Activated naive CD8-positive, alpha-beta T cell (primary cell): ENCODE data around the gene KLHL29.

Experiments used
- H3K27ac Mint-ChIP-seq: one replicate; pipeline ENCODE4 v1.8.0; 2021; ENCODE audit warnings: mixed read lengths
- H3K27me3 Mint-ChIP-seq: one replicate; pipeline ENCODE4 v1.8.0; 2021; ENCODE audit warnings: mixed read lengths
- H3K36me3 Mint-ChIP-seq: one replicate; pipeline ENCODE4 v1.8.0; 2021; ENCODE audit warnings: mixed read lengths
- H3K4me1 Mint-ChIP-seq: one replicate; pipeline ENCODE4 v1.8.0; 2021; ENCODE audit warnings: low read depth, mixed read lengths
- H3K4me3 Mint-ChIP-seq: one replicate; pipeline ENCODE4 v1.8.0; 2021; ENCODE audit warnings: mild to moderate bottlenecking, mixed read lengths
- H3K9me3 Mint-ChIP-seq: one replicate; pipeline ENCODE4 v1.8.0; 2021; ENCODE audit warnings: low read depth, mixed read lengths

KLHL29 gene

DNA sequence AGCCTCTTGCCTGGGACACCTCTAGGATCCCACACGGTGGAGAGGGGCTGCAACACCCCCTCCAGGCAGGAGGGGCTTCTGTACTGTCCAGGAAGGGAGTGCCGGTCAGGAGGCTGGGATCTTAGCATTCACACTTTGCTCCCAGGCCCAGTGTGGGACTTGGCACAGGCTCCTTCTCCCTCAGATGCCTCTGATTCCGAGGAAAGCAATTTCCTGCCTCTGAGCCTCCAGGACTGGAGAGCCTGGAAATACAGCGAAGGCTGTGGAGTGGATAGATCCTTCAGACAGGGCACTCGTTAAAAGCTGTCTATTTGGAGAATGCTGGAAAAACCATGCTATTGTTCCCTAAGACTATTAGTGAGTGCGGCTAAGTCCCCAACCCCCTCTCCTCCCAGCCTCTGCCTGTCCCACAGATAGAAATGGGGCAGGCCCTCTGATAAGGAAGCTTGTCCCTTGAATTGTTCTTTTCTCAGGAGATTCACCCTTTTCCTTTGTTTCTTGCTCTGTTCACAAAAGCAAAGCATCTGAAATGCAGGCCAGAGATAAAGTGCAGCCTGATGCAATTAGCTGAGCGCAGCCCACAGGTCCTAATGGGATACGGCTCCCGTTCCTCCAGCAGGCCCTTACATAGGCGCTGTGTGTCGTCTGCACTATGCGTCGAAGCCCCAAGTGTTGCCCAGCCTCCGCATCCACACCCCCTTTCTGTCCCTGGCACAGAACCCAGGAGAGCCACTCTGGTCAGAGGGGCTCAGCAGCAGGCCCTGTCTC, 252.2 kb downstream of the KLHL29 start:
- Mint-ChIP-seq H3K4me1 (no peaks in the 10 kb centered on the region), H3K36me3 (peaks cover 3% of the 10 kb centered on the region), H3K27ac (no peak overlapping the region), H3K27me3 (no peaks in the 10 kb centered on the region), H3K9me3 (no peaks in the 10 kb centered on the region), H3K4me3 (no peak overlapping the region)

DNA sequence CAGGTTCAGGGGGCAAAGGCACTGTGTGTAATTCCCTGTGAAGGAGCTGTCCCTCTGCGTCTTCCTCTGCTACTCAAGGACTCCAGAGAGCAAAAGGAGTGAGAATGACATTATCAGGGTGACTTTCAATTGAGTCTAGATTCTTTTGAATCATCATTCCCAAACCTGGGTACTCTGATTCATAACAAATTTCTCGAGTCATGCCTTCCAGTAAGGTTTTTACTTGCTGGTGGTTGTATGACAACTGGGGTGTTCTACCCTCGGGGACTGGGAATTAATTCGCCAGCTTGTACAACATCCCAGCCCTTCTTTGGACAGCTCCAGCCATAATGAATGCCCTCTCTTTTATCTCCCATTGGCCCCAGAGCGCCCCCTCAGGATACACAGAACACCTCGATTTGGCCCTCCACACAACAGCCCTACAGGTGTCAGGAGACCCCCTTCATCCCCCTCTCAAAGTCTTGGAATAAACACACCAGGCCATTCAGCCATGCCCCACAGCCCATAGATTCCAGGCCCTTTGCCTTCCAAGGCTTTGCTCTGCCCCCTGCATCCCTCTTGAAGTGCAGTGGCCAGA, 254.5 kb downstream of the KLHL29 start:
- no peaks in the 10 kb centered on the region for H3K27me3 Mint-ChIP-seq
- H3K4me3 Mint-ChIP-seq = no peak overlapping the region
- H3K36me3 Mint-ChIP-seq = peaks cover 5% of the 10 kb centered on the region
- H3K27ac Mint-ChIP-seq = no peak overlapping the region
- H3K4me1 Mint-ChIP-seq = no peaks in the 10 kb centered on the region
- no peaks in the 10 kb centered on the region for H3K9me3 Mint-ChIP-seq

DNA sequence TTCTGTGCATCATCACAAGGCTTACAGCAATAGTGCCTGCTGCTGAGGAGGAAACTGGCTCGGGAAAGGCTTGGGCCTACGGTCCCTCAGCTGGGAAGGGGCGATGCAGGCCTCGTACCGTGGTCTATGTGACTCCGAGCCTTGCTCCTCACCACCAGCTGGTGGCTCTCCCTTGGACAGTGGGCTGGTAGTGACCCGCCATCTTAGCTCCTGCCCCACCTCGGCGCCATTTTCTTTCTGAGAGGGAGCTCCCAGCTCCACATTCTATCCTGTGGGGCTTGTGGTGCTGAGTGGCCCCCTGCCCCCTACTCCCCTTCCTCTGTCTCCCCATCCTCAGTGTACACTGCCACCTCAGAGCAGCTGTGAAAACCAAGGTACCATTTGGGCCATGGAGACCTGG, 255.7 kb downstream of the KLHL29 start:
- H3K4me3 Mint-ChIP-seq = no peak overlapping the region
- no peaks in the 10 kb centered on the region for H3K27me3 Mint-ChIP-seq
- peaks cover 5% of the 10 kb centered on the region for H3K36me3 Mint-ChIP-seq
- no peaks in the 10 kb centered on the region for H3K9me3 Mint-ChIP-seq
- no peak overlapping the region for H3K27ac Mint-ChIP-seq
- H3K4me1 Mint-ChIP-seq = no peaks in the 10 kb centered on the region

DNA sequence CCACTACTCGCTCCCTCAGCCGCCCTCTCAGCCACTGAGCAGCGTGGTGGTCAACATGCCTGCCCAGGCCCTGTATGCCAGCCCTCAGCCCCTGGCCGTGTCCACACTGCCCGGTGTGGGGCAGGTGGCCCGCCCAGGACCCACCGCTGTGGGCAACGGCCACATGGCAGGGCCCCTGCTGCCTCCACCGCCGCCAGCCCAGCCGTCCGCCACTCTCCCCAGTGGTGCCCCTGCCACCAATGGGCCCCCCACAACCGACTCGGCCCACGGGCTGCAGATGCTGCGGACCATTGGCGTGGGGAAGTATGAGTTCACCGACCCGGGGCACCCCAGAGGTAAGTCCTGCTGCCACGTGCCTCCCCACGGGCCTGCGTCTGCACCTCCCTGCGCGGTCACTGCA, 257.5 kb downstream of the KLHL29 start:
- no peaks in the 10 kb centered on the region for H3K9me3 Mint-ChIP-seq
- H3K27me3 Mint-ChIP-seq = no peaks in the 10 kb centered on the region
- H3K27ac Mint-ChIP-seq = no peak overlapping the region
- H3K36me3 Mint-ChIP-seq = peaks cover 5% of the 10 kb centered on the region
- H3K4me3 Mint-ChIP-seq = no peak overlapping the region
- no peaks in the 10 kb centered on the region for H3K4me1 Mint-ChIP-seq

DNA sequence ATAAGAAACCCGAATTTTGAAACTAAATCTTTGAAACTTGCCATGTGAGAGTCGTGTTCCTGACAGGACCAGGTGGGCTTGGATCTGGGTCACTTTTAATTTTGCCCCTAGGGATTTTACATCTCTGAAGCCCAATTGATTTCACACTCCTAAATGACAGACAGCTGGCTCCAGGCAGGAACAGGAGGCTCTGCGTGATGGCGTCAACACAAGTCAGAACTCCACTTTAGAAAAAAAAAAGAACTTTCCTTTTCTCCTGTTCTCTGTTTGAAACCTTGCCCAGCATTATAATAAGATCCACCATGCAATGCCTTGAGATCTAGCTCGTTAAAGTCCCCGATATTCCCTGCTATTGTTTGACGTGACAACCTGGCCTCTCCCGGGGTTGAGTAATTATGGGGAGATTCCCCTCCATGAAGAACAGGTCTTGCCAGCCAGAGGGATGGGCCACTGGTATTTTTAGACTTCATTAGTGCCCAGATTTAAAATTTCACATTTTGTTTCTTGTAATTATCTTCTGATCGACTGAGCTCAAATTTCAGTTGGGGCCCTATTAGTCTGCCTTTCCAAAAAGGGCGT, 260.3 kb downstream of the KLHL29 start:
- H3K27me3 Mint-ChIP-seq = no peaks in the 10 kb centered on the region
- H3K4me1 Mint-ChIP-seq = peaks cover 1% of the 10 kb centered on the region
- H3K36me3 Mint-ChIP-seq = peaks cover 5% of the 10 kb centered on the region
- H3K9me3 Mint-ChIP-seq = no peaks in the 10 kb centered on the region
- H3K27ac Mint-ChIP-seq = no peak overlapping the region
- no peak overlapping the region for H3K4me3 Mint-ChIP-seq

DNA sequence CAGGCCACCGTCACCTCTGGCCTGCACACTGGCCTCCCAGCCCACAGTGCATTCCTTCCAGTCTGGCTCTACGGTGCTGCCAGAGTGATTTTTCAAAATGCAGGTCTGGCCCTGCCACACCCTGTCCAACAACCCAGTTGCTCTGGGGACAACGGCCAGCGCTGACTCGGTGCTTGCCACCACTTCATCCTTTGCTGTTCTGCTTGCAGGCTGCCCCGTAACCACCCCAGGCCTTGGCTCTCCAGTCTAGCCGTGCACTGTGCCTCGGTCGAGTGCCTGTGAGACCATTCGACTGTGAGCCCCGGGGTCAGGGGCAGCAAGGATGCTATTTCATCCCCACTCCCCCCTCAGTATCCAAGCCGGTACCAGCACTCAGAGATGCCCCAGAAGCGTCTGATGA, 262.6 kb downstream of the KLHL29 start:
- H3K4me3 Mint-ChIP-seq = no peak overlapping the region
- H3K27me3 Mint-ChIP-seq = no peaks in the 10 kb centered on the region
- H3K9me3 Mint-ChIP-seq = no peaks in the 10 kb centered on the region
- no peak overlapping the region for H3K27ac Mint-ChIP-seq
- peaks cover 2% of the 10 kb centered on the region for H3K36me3 Mint-ChIP-seq
- peaks cover 1% of the 10 kb centered on the region for H3K4me1 Mint-ChIP-seq

DNA sequence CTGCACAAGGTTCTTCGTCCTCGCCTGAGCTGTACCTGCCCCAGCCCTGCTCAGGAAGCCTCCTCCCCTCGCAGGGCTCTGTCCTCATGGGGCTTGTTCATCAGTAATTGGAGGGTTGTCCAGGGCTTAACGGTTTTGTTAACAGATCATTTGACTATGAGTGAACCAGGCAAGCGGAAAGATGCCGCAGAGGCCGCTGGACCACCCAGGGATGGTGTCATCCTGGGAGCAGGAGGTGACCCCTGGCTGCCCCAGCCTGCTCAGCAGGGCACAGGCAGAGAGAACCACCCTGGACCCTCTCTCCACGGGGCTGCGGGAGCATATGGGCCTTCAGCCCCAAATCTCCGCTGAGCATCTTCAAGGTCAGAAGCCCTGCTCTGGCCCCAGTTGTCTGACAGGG, 264.3 kb downstream of the KLHL29 start:
- Mint-ChIP-seq H3K9me3 (no peaks in the 10 kb centered on the region), H3K27me3 (no peaks in the 10 kb centered on the region), H3K4me1 (peaks cover 1% of the 10 kb centered on the region), H3K4me3 (no peak overlapping the region), H3K36me3 (no peaks in the 10 kb centered on the region), H3K27ac (no peak overlapping the region)

DNA sequence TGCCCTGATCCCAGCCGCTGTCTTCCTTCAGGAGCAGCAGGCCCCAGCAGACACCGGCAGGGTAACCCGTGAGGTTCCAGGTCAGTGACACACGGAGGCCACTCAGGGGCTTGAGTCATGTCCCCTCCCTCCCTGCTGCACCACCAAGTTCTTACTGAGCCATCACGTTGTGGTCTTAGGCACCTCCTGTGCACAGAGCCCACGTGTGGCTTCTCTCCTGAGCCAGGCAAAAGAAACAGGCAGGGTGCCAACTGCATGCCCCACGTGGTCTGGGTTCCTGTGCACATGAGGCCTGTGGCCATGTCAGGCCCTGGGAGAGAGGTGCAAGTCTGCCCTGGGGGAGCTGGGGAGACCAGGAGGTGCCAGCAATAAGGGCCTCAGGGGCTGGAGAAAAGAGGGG, 264.8 kb downstream of the KLHL29 start:
- H3K4me1 Mint-ChIP-seq = peaks cover 1% of the 10 kb centered on the region
- no peaks in the 10 kb centered on the region for H3K27me3 Mint-ChIP-seq
- no peaks in the 10 kb centered on the region for H3K36me3 Mint-ChIP-seq
- H3K27ac Mint-ChIP-seq = no peak overlapping the region
- H3K9me3 Mint-ChIP-seq = no peaks in the 10 kb centered on the region
- H3K4me3 Mint-ChIP-seq = no peak overlapping the region

DNA sequence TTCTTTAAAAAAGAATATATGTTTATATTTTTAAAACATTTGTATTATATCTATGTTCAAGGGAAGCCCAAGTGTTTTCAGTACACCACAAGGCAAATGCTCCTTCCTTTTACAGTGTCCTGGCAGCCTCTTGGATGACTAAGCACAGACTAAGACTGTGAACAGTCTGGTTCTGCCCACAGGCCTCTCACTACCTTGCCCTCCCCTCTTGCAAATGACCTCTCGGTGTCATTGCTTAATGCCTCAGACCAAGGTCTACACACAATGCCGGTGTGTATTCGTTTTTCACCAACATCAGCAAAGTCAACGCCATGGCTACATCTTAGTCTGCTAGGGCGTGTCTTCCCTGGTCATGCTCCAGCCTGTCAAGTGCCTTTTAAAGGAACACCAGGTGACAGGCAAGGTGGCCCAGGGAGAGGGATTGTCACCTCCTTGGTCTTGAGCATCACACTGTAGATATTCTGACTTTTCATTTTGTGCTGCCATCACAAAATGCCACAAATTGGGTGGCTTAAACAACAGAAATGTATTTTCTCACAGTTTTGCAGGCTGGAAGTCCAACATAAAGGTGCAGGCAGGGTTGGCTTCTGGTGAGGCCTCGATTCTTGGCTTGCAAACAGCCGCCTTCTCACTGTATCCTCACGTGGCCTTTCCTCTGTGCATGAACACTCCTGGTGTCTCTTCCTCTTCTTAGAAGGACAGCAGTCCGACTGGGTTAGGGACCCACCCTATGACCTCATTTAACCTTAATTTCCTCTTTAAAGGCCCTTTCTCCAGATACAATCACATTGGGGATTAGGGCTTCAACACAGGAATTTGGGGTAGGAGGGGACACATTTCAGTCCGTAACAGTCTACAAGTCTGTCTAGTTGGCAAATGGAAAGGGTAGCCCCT, 266.5 kb downstream of the KLHL29 start:
- Mint-ChIP-seq H3K27ac (no peak overlapping the region), H3K4me3 (no peak overlapping the region), H3K27me3 (no peaks in the 10 kb centered on the region), H3K36me3 (no peaks in the 10 kb centered on the region), H3K4me1 (peaks cover 1% of the 10 kb centered on the region), H3K9me3 (no peaks in the 10 kb centered on the region)

DNA sequence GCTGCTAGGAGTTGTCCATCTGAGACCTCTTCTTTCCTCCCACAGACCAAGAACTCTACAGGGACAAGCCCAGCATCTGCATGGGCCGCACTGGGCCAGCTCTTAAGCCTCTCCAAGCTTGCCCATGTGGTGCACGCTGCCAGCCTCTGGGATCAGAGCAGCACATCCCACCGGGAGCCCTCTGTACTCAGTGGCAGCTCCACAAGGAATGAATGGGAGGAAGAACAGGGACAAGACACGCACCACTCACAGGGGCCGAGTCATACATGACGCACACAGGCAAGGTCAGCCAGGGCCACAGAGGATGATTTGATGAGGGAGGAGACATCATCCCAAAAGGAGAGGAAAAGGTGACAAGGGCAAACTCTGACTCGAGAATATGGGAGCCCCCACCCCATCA, 268.3 kb downstream of the KLHL29 start:
- H3K9me3 Mint-ChIP-seq = no peaks in the 10 kb centered on the region
- no peaks in the 10 kb centered on the region for H3K27me3 Mint-ChIP-seq
- H3K4me3 Mint-ChIP-seq = no peak overlapping the region
- H3K4me1 Mint-ChIP-seq = peaks cover 2% of the 10 kb centered on the region
- H3K36me3 Mint-ChIP-seq = no peaks in the 10 kb centered on the region
- no peak overlapping the region for H3K27ac Mint-ChIP-seq

DNA sequence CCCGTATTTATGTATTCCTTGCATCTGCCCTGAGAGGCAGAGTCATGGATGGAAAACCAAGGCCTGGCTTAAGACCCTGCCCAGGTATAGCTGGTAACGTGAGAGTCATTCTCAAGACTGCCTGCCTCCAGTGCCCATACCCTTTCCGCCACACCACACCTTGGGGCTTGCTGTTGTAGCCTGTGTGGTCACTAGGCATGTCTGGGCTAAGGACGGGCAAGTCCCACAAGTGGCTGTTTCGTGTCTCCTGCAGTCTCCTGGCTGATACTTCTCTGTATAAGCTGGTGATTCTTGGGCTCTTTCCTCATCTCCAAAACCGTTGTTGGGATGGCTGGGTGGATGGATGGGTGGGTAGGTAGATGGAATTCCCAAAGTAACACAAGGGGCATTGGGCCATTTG, 269.8 kb downstream of the KLHL29 start:
- H3K27ac Mint-ChIP-seq = no peak overlapping the region
- no peaks in the 10 kb centered on the region for H3K27me3 Mint-ChIP-seq
- no peak overlapping the region for H3K4me3 Mint-ChIP-seq
- no peaks in the 10 kb centered on the region for H3K9me3 Mint-ChIP-seq
- no peaks in the 10 kb centered on the region for H3K36me3 Mint-ChIP-seq
- peaks cover 8% of the 10 kb centered on the region for H3K4me1 Mint-ChIP-seq

DNA sequence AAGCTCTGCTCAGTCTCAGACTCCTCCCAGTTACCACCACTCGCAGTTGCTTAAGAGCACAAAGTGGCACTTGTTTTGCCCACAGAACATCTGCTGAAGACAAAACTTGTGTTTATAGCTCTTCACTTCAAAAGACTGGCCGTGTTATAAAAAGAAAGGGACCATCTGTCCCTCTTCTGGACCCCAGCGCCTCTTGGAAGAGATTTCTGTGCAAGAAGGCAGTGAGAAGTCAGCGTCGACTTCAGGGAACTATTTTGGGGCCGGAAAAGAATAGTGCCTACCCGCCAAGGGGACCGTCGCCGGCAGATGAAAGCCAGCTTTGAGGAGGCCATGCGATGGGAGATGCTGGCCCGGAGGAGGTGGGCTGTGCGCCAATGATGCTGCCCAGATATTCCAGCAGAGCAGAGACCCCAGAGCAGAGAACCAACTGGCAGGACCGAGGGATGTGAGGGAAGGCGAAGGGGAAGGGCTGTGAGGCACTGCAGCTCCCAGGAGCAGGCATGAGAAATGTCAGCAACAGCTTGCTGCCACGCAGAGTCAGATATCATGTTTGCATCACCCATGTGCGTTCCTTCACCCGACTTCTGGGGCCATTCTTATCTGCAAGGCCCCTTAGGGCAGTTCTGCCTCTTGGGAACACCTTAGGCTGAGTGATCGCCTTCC, 271.1 kb downstream of the KLHL29 start:
- H3K27me3 Mint-ChIP-seq = no peaks in the 10 kb centered on the region
- H3K27ac Mint-ChIP-seq = no peak overlapping the region
- peaks cover 8% of the 10 kb centered on the region for H3K4me1 Mint-ChIP-seq
- no peak overlapping the region for H3K4me3 Mint-ChIP-seq
- no peaks in the 10 kb centered on the region for H3K9me3 Mint-ChIP-seq
- no peaks in the 10 kb centered on the region for H3K36me3 Mint-ChIP-seq

DNA sequence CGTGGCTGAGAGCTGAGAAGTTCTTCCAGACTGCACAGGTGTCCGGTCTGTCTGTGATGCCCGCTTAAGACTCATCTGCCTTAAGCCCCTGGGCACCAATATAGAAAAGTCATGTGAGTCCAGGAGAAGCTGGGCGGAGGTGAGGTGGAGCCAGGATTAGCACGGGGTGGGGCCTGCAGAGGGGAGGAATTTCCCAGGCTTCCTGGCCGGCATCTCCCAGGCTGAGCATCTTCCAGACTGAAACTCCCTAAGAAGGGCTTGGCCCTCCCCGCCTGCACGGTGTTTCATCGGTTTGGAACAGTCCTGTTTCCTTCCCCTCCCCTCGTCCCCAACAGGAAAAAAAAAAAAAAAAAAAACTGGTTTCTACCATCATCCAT, 271.6 kb downstream of the KLHL29 start:
- Mint-ChIP-seq H3K27ac (no peak overlapping the region), H3K4me1 (peaks cover 8% of the 10 kb centered on the region), H3K36me3 (no peaks in the 10 kb centered on the region), H3K9me3 (no peaks in the 10 kb centered on the region), H3K4me3 (no peak overlapping the region), H3K27me3 (no peaks in the 10 kb centered on the region)

DNA sequence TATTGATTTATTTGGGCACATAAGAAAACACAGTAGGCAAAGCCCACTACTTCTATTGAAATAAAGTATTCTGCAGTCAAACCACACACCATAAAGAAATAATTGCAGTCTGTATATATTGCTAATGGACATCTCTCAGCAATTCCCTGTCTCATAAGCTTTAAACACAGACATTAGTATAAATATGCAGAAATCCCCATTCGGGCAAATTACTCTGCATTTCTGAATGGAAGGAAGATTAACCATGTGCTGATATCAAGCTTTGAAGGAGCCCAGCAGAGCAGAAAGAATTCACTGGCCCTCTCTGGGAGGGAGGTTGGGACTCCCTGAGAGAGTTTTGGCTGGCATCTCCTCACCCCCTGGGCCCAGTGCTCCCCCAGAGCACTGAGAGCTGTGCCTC, 272.4 kb downstream of the KLHL29 start:
- Mint-ChIP-seq H3K27me3 (no peaks in the 10 kb centered on the region), H3K4me1 (peaks cover 8% of the 10 kb centered on the region), H3K27ac (no peak overlapping the region), H3K36me3 (no peaks in the 10 kb centered on the region), H3K9me3 (no peaks in the 10 kb centered on the region), H3K4me3 (no peak overlapping the region)

DNA sequence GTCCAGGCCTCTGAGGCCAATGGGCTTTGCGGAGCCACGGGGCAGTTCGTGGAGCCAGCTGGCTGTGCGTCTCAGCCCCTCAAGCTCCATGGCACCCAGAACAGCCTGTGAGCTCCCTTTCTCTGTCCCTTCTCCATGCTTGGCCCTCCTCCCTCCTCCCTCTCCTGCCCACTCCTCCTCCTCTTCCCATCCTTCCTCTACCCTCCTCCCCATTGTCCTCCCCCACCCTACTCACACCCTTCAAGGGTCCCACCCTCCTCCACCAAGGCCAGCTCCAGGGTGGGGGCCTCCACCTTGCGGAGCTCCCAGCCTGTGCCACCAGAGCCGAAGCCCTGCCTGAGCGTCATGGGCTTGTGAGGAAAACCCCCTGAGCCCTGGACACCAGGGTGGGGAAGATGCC, 273.0 kb downstream of the KLHL29 start:
- H3K27me3 Mint-ChIP-seq = no peaks in the 10 kb centered on the region

More for the DNA sequence above, 273.0 kb downstream of the KLHL29 start:
- Mint-ChIP-seq H3K4me3 (no peak overlapping the region), H3K9me3 (no peaks in the 10 kb centered on the region), H3K4me1 (peaks cover 8% of the 10 kb centered on the region), H3K36me3 (no peaks in the 10 kb centered on the region), H3K27ac (no peak overlapping the region)
